Bronchial epithelial cell (primary cell): Measurements from ENCODE around the gene OR10AD1. TPM values are rescaled to one million over a fixed set of nuclear protein-coding genes. Genes with fewer than 3 reads are reported as not detected.
"Not testable (repeated sequence)": the region's sequence is repeated elsewhere in the genome, so short reads cannot be mapped to it uniquely, and the experiment has no call there.

Experiments used
- DNase-seq: peaks from one replicate; pipeline ENCODE4 v3.0.0-alpha.2; 2010; ENCODE audit warnings: low read depth
- FAIRE-seq: peaks from 2 replicates; lab custom pipeline; 2011; peaks lifted over from hg19 to GRCh38; lab: Jason Lieb, UNC
- H3K27me3 ChIP-seq: 2 replicates; pipeline ENCODE4 v1.5.1; 2011; ENCODE audit warnings: low read length; ENCODE audit not compliant: control insufficient read depth, insufficient read depth
- H3K36me3 ChIP-seq: 2 replicates; pipeline ENCODE4 v1.5.1; 2011; ENCODE audit warnings: low read length; ENCODE audit not compliant: control insufficient read depth, insufficient read depth
- H3K4me3 ChIP-seq: 2 replicates; pipeline ENCODE4 v1.5.1; 2011; ENCODE audit warnings: mild to moderate bottlenecking, low read depth, low read length, control low read depth
- total RNA-seq: library from RNA; depleted of rRNA; stranded (reverse); fragments of >200 nt; gene quantifications from 2 replicates; pipeline ENCODE4 v1.2.1, GENCODE V29; 2014
- TF ChIP-seq, protein P1 (sequence below): IDR thresholded peaks from 2 replicates; pipeline ENCODE4 v1.5.1; 2011; ENCODE audit warnings: mild to moderate bottlenecking, moderate library complexity, low read length, control low read depth, inconsistent platforms; ENCODE audit not compliant: insufficient read depth, severe bottlenecking

Gene OR10AD1
- total RNA-seq, 1 donor from 2014 or later: not detected

DNA sequence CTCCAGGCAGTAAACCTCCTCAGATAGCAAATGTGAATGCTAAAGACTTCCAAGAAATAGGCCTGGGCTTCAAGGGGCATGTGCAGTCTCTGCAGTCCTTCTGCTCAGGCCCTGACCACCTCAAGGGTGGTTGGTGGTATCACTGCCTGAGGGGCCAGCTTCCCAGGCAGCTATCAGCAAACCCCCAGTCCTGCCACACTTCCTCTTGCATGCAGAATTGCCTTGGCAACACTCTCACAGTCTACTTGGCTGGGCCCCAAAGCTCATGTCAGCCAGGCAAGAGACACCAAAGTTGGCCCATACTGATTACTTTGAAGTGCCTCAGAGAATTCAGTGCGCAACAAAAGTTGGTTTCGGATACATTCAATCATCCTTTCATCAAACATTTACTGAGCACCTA lies 42.3 kb downstream of the OR10AD1 start:
- TF ChIP-seq, protein P1, sequence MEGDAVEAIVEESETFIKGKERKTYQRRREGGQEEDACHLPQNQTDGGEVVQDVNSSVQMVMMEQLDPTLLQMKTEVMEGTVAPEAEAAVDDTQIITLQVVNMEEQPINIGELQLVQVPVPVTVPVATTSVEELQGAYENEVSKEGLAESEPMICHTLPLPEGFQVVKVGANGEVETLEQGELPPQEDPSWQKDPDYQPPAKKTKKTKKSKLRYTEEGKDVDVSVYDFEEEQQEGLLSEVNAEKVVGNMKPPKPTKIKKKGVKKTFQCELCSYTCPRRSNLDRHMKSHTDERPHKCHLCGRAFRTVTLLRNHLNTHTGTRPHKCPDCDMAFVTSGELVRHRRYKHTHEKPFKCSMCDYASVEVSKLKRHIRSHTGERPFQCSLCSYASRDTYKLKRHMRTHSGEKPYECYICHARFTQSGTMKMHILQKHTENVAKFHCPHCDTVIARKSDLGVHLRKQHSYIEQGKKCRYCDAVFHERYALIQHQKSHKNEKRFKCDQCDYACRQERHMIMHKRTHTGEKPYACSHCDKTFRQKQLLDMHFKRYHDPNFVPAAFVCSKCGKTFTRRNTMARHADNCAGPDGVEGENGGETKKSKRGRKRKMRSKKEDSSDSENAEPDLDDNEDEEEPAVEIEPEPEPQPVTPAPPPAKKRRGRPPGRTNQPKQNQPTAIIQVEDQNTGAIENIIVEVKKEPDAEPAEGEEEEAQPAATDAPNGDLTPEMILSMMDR: no peak
- FAIRE-seq (no peak), DNase-seq (no peak)
- no peaks in the 10 kb centered on the region for H3K27me3 ChIP-seq
- no peak overlapping the region for H3K4me3 ChIP-seq
- no peaks in the 10 kb centered on the region for H3K36me3 ChIP-seq

DNA sequence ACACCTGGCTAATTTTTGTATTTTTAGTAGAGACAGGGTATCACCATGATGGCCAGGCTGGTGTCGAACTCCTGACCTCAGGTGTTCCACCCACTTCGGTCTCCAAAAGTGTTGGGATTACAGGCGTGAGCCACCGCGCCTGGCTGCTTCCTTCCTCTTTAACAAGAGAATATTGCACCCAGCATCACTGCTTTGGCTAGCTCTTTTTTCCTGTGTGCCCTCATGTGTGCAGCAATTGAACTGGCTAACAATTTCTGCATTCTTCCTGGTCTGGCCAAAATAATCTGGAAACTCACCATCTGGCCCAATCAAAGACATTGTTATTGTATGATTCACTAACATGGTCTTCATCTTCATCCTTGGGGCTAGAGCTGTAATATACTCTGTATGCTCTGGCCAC lies 43.0 kb downstream of the OR10AD1 start:
- Histone ChIP-seq H3K27me3 (no peaks in the 10 kb centered on the region), H3K36me3 (no peaks in the 10 kb centered on the region), H3K4me3 (no peak overlapping the region)
- FAIRE-seq: no peak
- TF ChIP-seq, protein P1: no peak
- DNase-seq: no peak

DNA sequence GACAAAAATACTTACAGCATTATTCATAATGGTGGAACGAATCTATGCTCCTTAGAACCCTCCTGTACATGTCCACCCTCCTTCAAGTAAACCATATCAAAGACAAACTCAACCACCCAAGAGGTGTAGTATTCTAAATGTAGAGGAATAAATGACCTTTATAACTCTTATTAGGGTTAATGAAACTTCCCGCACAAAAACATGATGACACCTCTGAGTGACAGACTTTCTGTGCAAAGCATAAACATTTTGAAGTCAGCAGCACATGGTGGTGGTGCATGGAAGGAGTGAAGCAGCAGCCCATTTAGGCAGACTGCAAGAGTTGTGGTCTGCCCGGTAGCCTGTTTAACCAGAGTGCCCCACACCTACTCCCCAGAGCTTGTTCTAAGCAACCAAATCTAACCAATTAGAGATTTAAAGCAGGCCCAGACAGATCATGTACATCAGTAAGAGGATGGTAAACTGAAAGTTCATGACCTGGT lies 45.2 kb downstream of the OR10AD1 start:
- FAIRE-seq (no peak), DNase-seq (no peak)
- Histone ChIP-seq H3K36me3 (no peaks in the 10 kb centered on the region), H3K27me3 (no peaks in the 10 kb centered on the region), H3K4me3 (peak overlapping the region; percentile 73)
- TF ChIP-seq, protein P1: no peak

DNA sequence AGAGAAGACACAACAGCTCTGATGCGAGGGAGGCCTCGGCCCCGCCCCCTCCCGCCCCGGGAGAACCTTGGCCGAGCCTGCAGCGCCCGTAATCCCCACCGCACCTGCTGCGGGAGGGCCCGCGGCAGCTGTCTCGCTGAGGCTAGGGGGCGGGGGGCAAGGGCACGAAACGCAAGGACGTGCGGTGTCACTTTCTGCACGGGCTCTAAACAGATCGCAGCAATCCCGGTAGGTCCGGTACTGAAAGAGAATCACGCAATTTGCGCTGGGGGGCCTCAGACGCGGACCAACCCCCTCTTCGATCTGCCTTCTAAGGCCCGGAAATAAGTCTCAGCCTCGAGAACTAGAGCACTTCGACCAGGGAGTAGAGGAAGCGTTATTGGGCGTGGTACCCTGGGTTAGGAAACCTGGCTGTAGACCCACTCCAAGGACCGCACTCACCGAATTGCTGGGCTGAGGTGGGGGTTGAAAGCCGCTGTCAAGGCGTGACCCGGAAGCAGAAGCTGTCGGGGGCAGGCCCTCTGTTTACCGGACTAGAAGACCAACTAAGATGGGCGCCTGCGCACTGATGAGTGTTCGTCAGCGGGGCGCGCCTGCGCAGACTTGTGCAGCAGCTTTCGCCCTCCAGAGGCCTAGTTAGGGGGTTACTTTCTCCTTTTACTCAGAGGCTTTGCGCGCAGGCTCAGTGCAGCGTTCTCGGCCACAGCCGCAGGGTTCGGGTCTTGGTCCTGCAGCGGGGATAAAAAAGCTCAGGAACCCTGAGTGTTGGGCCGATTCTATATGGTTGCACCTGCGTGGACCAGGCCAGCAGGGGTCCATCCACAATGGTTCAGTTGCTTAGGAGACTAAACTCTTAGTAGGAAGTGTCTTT lies 45.8 kb downstream of the OR10AD1 start, which contains the start of gene ASB8:
Gene ASB8, minus strand, starts transcription at position 498 of the 871 bp plus-strand sequence. CDS start 4,019 bp downstream, outside the sequence.
- Histone ChIP-seq H3K36me3 (no peaks in the 10 kb centered on the region), H3K27me3 (no peaks in the 10 kb centered on the region), H3K4me3 (peak within 1 kb of the TSS; percentile 73)
- DNase-seq (peak; percentile 95), FAIRE-seq (peak; percentile 40)
- TF ChIP-seq, protein P1: peak; percentile 59

DNA sequence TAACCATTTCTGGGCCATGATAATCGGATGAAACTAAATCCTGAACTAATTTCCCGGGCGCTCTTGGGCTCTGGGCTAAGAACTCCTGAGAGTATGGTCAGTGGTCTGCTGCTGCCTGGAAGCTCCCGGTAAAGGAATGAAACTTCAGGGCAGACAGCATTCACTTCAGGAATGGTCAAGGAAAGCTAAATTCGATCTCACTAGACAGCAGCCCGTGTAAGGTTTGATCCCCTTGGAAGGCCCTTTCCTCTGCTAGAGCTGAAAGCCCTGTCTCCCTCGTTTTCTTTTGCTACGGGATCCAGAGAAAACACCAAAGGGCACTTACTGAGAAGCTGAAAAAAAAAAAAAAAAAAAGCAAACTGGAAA lies 46.5 kb downstream of the OR10AD1 start:
- no peak for FAIRE-seq

DNA sequence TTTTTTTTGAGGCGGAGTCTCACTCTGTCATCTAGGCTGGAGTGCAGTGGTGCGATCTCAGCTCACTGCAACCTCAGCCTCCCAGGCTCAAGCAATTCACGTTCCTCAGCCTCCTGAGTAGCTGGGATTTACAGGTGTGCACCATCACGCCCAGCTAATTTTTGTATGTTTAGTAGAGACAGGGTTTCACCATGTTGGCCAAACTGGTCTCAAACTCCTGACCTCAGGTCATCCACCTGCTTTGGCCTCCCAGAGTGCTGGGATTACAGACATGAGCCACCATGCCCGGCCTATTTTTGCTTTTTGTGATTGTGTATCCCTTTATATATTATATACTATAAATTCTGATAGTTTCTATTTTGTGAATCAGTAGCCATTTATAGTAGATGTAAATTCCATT lies 47.3 kb downstream of the OR10AD1 start:
- not testable (repeated sequence) for H3K4me3 ChIP-seq, DNase-seq, H3K36me3 ChIP-seq, FAIRE-seq, H3K27me3 ChIP-seq

More for the DNA sequence above, 46.5 kb downstream of the OR10AD1 start:
- H3K4me3 ChIP-seq: peak overlapping the region; percentile 73
- TF ChIP-seq, protein P1: no peak
- DNase-seq: no peak
- H3K27me3 ChIP-seq: no peaks in the 10 kb centered on the region
- H3K36me3 ChIP-seq: no peaks in the 10 kb centered on the region

Other genes starting within 250 kb of the OR10AD1 start
- 63.1 and 88.5 TPM in 2 replicates for gene TMEM106C, start 239.7 kb downstream of the OR10AD1 start, total RNA-seq
- under 0.01 TPM in 2 replicates for gene COL2A1, start 198.8 kb downstream of the OR10AD1 start, total RNA-seq
- 10.2 and 10.8 TPM in 2 replicates for gene SENP1, start 97.2 kb downstream of the OR10AD1 start, total RNA-seq
- gene PFKM, start 83.9 kb downstream of the OR10AD1 start, total RNA-seq: 23.7 and 45.8 TPM in 2 replicates
- gene ASB8, start 45.8 kb downstream of the OR10AD1 start, total RNA-seq: 9.5 and 17.3 TPM in 2 replicates
- gene CCDC184, start 19.6 kb downstream of the OR10AD1 start, total RNA-seq: not detected in 2 replicates
- 9.0 and 12.0 TPM in 2 replicates for gene ZNF641, start 147.6 kb upstream of the OR10AD1 start, total RNA-seq